Activated CD4-positive, alpha-beta T cell treated with anti-CD3 and anti-CD28 coated beads, Interleukin-2, amount 10 ng/mL, durations not matched to agents 7 days and 5 days (primary cell): ENCODE results near the gene CNGB1. TPM values are rescaled to one million over a fixed set of nuclear protein-coding genes. Genes with fewer than 3 reads are reported as not detected.
"Not testable (repeated sequence)": the region's sequence is repeated elsewhere in the genome, so short reads cannot be mapped to it uniquely, and the experiment has no call there.

Source experiments
- CTCF ChIA-PET: fragments of 350-600 bp; sonication (Branson Sonifier 250); formaldehyde crosslinking; loops from one replicate; lab custom pipeline; 2021; ENCODE audit warnings: antibody characterized with exemption; lab: Charles Lee
- POLR2A ChIA-PET: fragments of 350-600 bp; sonication (Branson Sonifier 250); formaldehyde crosslinking; loops from one replicate; lab custom pipeline; 2021; ENCODE audit warnings: antibody characterized with exemption; lab: Charles Lee
- DNase-seq: peaks from one replicate; pipeline ENCODE4 v3.0.0-alpha.2; 2020
- H3K27ac Mint-ChIP-seq: one replicate; pipeline ENCODE4 v1.8.0; 2021; ENCODE audit warnings: mild to moderate bottlenecking, moderate library complexity, mixed read lengths
- H3K27me3 Mint-ChIP-seq: one replicate; pipeline ENCODE4 v1.8.0; 2021; ENCODE audit warnings: mixed read lengths
- H3K36me3 Mint-ChIP-seq: one replicate; pipeline ENCODE4 v1.8.0; 2021; ENCODE audit warnings: low read depth, mixed read lengths
- H3K4me1 Mint-ChIP-seq: one replicate; pipeline ENCODE4 v1.8.0; 2021; ENCODE audit warnings: mixed read lengths
- H3K4me3 Mint-ChIP-seq: one replicate; pipeline ENCODE4 v1.8.0; 2021; ENCODE audit warnings: mild to moderate bottlenecking, moderate library complexity, mixed read lengths
- H3K9me3 Mint-ChIP-seq: one replicate; pipeline ENCODE4 v1.8.0; 2021; ENCODE audit warnings: mixed read lengths
- total RNA-seq, 2 experiments: library from RNA; stranded (reverse); gene quantifications; one replicate each; pipeline ENCODE4 v1.2.3, GENCODE V29; 2021

CNGB1 gene
- not detected for total RNA-seq

- ChIA-PET CTCF (interaction anchor here (1.1 to 1.2 kb wide), 2 partner anchors 13 to 19 kb away, joined by 3 read pairs; no protein-coding TSS in a partner anchor), POLR2A (no interaction called here)
- no peaks in the 10 kb centered on the region for H3K36me3 Mint-ChIP-seq
- H3K27me3 Mint-ChIP-seq = peaks cover under 1% of the 10 kb centered on the region
- H3K4me1 Mint-ChIP-seq = peaks cover 6% of the 10 kb centered on the region
- no peak for DNase-seq
- H3K27ac Mint-ChIP-seq = peak within 1 kb of the TSS; percentile 27
- no peaks in the 10 kb centered on the region for H3K9me3 Mint-ChIP-seq
- H3K4me3 Mint-ChIP-seq = no peak within 1 kb of the TSS
Observed at GRCh38 chr16:57970970-57971369, at the start of gene CNGB1. Gene CNGB1, minus strand, starts transcription at chr16:57971128. Its CDS starts 3,842 bp downstream, at chr16:57967286.

- DNase-seq = no peak
- H3K36me3 Mint-ChIP-seq = peaks cover 5% of the 10 kb centered on the region
- H3K9me3 Mint-ChIP-seq = no peaks in the 10 kb centered on the region
- ChIA-PET CTCF (no interaction called here), POLR2A (no interaction called here)
- H3K4me3 Mint-ChIP-seq = no peak overlapping the region
- H3K27me3 Mint-ChIP-seq = peaks cover 11% of the 10 kb centered on the region
- H3K27ac Mint-ChIP-seq = peak overlapping the region; percentile 60
- peaks cover 19% of the 10 kb centered on the region for H3K4me1 Mint-ChIP-seq
Observed at GRCh38 chr16:58019866-58020538, 49.1 kb upstream of the CNGB1 start.

GRCh38 chr16:58018803-58019202, 47.9 kb upstream of the CNGB1 start:
- H3K4me1 Mint-ChIP-seq = peaks cover 11% of the 10 kb centered on the region
- peaks cover 2% of the 10 kb centered on the region for H3K27me3 Mint-ChIP-seq
- DNase-seq = no peak
- peaks cover 3% of the 10 kb centered on the region for H3K36me3 Mint-ChIP-seq
- ChIA-PET CTCF (interaction anchor here (0.6 kb wide), 1 partner anchor 85 kb away, joined by 3 read pairs; no protein-coding TSS in a partner anchor), POLR2A (no interaction called here)
- no peak overlapping the region for H3K27ac Mint-ChIP-seq
- no peak overlapping the region for H3K4me3 Mint-ChIP-seq
- H3K9me3 Mint-ChIP-seq = no peaks in the 10 kb centered on the region

GRCh38 chr16:58016840-58017446, 46.0 kb upstream of the CNGB1 start:
- Mint-ChIP-seq H3K36me3 (peaks cover 3% of the 10 kb centered on the region), H3K27me3 (no peaks in the 10 kb centered on the region), H3K27ac (no peak overlapping the region), H3K9me3 (no peaks in the 10 kb centered on the region), H3K4me3 (no peak overlapping the region), H3K4me1 (peaks cover 11% of the 10 kb centered on the region)
- ChIA-PET POLR2A (no interaction called here), CTCF (interaction anchor here (1.5 kb wide), 1 partner anchor 19 kb away, joined by 3 read pairs; no protein-coding TSS in a partner anchor)
- DNase-seq = no peak

- no peaks in the 10 kb centered on the region for H3K9me3 Mint-ChIP-seq
- no peaks in the 10 kb centered on the region for H3K27me3 Mint-ChIP-seq
- no peak overlapping the region for H3K27ac Mint-ChIP-seq
- POLR2A ChIA-PET = no interaction called here
- no peak for DNase-seq
- H3K36me3 Mint-ChIP-seq = peaks cover 20% of the 10 kb centered on the region
- no peaks in the 10 kb centered on the region for H3K4me1 Mint-ChIP-seq
- no peak overlapping the region for H3K4me3 Mint-ChIP-seq
- CTCF ChIA-PET = interaction anchor here (1.1 to 1.6 kb wide), 3 partner anchors 11 to 13 kb away, joined by 3 to 4 read pairs (median 3); partner anchors contain the start of genes MMP15 and ZNF319
Observed at GRCh38 chr16:58013201-58013956, 42.5 kb upstream of the CNGB1 start.

- POLR2A ChIA-PET = no interaction called here
- Mint-ChIP-seq H3K9me3 (no peaks in the 10 kb centered on the region), H3K4me3 (no peak overlapping the region), H3K27me3 (no peaks in the 10 kb centered on the region), H3K27ac (no peak overlapping the region), H3K4me1 (no peaks in the 10 kb centered on the region), H3K36me3 (peaks cover 21% of the 10 kb centered on the region)
- CTCF ChIA-PET = no interaction called here
- DNase-seq = no peak
Observed at GRCh38 chr16:58012481-58012880, 41.6 kb upstream of the CNGB1 start.

- CTCF ChIA-PET = no interaction called here
- no peaks in the 10 kb centered on the region for H3K4me1 Mint-ChIP-seq
- no peaks in the 10 kb centered on the region for H3K27me3 Mint-ChIP-seq
- peaks cover 27% of the 10 kb centered on the region for H3K36me3 Mint-ChIP-seq
- peaks cover under 1% of the 10 kb centered on the region for H3K9me3 Mint-ChIP-seq
- POLR2A ChIA-PET = no interaction called here
- no peak for DNase-seq
- no peak overlapping the region for H3K4me3 Mint-ChIP-seq
- H3K27ac Mint-ChIP-seq = no peak overlapping the region
Observed at GRCh38 chr16:58011652-58012051, 40.7 kb upstream of the CNGB1 start.

GRCh38 chr16:58010886-58011285, 40.0 kb upstream of the CNGB1 start:
- H3K4me3 Mint-ChIP-seq = no peak overlapping the region
- H3K9me3 Mint-ChIP-seq = peaks cover 1% of the 10 kb centered on the region
- ChIA-PET CTCF (interaction anchor here (0.6 to 0.9 kb wide), 2 partner anchors 104 to 112 kb away, joined by 3 read pairs; no protein-coding TSS in a partner anchor), POLR2A (no interaction called here)
- no peaks in the 10 kb centered on the region for H3K27me3 Mint-ChIP-seq
- peaks cover 32% of the 10 kb centered on the region for H3K36me3 Mint-ChIP-seq
- H3K27ac Mint-ChIP-seq = no peak overlapping the region
- H3K4me1 Mint-ChIP-seq = no peaks in the 10 kb centered on the region
- no peak for DNase-seq

GRCh38 chr16:58009856-58010416, 39.0 kb upstream of the CNGB1 start:
- Mint-ChIP-seq H3K4me1 (no peaks in the 10 kb centered on the region), H3K27ac (no peak overlapping the region), H3K9me3 (peaks cover 1% of the 10 kb centered on the region), H3K36me3 (peaks cover 34% of the 10 kb centered on the region), H3K4me3 (no peak overlapping the region), H3K27me3 (no peaks in the 10 kb centered on the region)
- CTCF ChIA-PET = interaction anchor here (0.5 to 0.9 kb wide), 2 partner anchors 103 to 137 kb away, joined by 3 read pairs; no protein-coding TSS in a partner anchor
- DNase-seq = no peak
- POLR2A ChIA-PET = interaction anchor here (0.7 kb wide), 1 partner anchor 17 kb away, joined by 3 read pairs; no protein-coding TSS in a partner anchor

GRCh38 chr16:58004736-58005135, 33.8 kb upstream of the CNGB1 start:
- H3K9me3 Mint-ChIP-seq, POLR2A ChIA-PET, H3K27me3 Mint-ChIP-seq, CTCF ChIA-PET, DNase-seq, H3K27ac Mint-ChIP-seq, H3K4me3 Mint-ChIP-seq: not testable (repeated sequence)
- Mint-ChIP-seq H3K36me3 (peaks cover 37% of the 10 kb centered on the region), H3K4me1 (peaks cover 29% of the 10 kb centered on the region)

GRCh38 chr16:58002936-58003335, 32.0 kb upstream of the CNGB1 start:
- H3K36me3 Mint-ChIP-seq = peaks cover 35% of the 10 kb centered on the region

GRCh38 chr16:58002416-58002800, 31.5 kb upstream of the CNGB1 start:
- Mint-ChIP-seq H3K4me1 (peaks cover 51% of the 10 kb centered on the region), H3K4me3 (peak overlapping the region; percentile 91), H3K36me3 (peaks cover 37% of the 10 kb centered on the region), H3K9me3 (peaks cover 1% of the 10 kb centered on the region), H3K27ac (no peak overlapping the region), H3K27me3 (no peaks in the 10 kb centered on the region)
- CTCF ChIA-PET = no interaction called here
- POLR2A ChIA-PET = no interaction called here
- DNase-seq = no peak

More at GRCh38 chr16:58002936-58003335, 32.0 kb upstream of the CNGB1 start:
- Mint-ChIP-seq H3K27ac (no peak overlapping the region), H3K4me3 (peak overlapping the region; percentile 91), H3K4me1 (peaks cover 45% of the 10 kb centered on the region), H3K27me3 (no peaks in the 10 kb centered on the region), H3K9me3 (peaks cover 1% of the 10 kb centered on the region)
- no peak for DNase-seq
- ChIA-PET CTCF (no interaction called here), POLR2A (no interaction called here)
